ENCODE results near the gene NAT9.

Gene NAT9

GRCh38 chr17:74722782-74723181 lies 53.4 kb downstream of the NAT9 start:
- DNase-seq = no peak

Measured in SHP77 (cell line).